Astrocyte (in vitro differentiated cells and primary cell): ENCODE results near the gene NPM3.

ENCODE experiments used
- EZH2 ChIP-seq: IDR thresholded peaks from 2 replicates; pipeline ENCODE4 v1.6.1; 2012; ENCODE audit warnings: mild to moderate bottlenecking, low read length, inconsistent platforms; ENCODE audit not compliant: insufficient read depth
- TF ChIP-seq, protein P1 (sequence below): IDR thresholded peaks from 2 replicates; pipeline ENCODE4 v1.5.1; 2011; ENCODE audit warnings: low read depth, mild to moderate bottlenecking, inconsistent platforms, low read length, moderate library complexity; ENCODE audit not compliant: insufficient read depth

DNA sequence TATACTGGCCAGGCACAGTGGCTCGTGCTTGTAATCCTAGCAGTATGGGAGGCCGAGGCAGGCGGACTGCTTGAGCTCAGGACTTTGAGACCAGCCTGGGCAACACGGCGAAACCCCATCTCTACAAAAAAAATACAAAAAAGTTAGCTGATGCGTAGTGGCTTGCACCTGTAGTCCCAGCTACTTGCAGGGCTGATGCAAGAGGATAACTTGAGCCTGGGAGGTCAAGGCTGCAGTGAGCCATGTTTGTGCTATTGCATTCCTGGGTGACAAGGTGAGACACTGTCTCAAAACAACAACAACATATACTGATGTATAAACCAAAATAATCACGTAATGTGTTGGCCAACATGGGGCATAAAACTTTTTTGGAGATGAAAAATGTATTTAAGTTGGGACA lies 6.4 kb upstream of the NPM3 start:
- TF ChIP-seq, protein P1, sequence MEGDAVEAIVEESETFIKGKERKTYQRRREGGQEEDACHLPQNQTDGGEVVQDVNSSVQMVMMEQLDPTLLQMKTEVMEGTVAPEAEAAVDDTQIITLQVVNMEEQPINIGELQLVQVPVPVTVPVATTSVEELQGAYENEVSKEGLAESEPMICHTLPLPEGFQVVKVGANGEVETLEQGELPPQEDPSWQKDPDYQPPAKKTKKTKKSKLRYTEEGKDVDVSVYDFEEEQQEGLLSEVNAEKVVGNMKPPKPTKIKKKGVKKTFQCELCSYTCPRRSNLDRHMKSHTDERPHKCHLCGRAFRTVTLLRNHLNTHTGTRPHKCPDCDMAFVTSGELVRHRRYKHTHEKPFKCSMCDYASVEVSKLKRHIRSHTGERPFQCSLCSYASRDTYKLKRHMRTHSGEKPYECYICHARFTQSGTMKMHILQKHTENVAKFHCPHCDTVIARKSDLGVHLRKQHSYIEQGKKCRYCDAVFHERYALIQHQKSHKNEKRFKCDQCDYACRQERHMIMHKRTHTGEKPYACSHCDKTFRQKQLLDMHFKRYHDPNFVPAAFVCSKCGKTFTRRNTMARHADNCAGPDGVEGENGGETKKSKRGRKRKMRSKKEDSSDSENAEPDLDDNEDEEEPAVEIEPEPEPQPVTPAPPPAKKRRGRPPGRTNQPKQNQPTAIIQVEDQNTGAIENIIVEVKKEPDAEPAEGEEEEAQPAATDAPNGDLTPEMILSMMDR = no peak
- no peak for TF ChIP-seq EZH2
